ENCODE measurements around the gene CABP4.

- TF ChIP-seq CTCF (IDR thresholded peaks at IDR 0.05) = no peak
- TF ChIP-seq POLR2AphosphoS5 (IDR thresholded peaks at IDR 0.05) = no peak
- TF ChIP-seq POLR2A (IDR thresholded peaks at IDR 0.05) = no peak
Observed at GRCh38 chr11:67490727-67491065, 35.5 kb downstream of the CABP4 start.
